Hippocampal formation (tissue), 2 donors: ENCODE results near the gene MOB2.
"Not testable (repeated sequence)": the region's sequence is repeated elsewhere in the genome, so short reads cannot be mapped to it uniquely, and the experiment has no call there.

Experiments
- DNase-seq, 2 donors: peaks; one replicate each; lab custom pipeline; 2025; lab: John Stamatoyannopoulos, UW

The MOB2 gene

GRCh38 chr11:1517117-1518005 lies 30.8 kb upstream of the MOB2 start:
- DNase-seq, result no peak

- no peak for DNase-seq
Observed at GRCh38 chr11:1516273-1517067, 29.9 kb upstream of the MOB2 start.

DNA sequence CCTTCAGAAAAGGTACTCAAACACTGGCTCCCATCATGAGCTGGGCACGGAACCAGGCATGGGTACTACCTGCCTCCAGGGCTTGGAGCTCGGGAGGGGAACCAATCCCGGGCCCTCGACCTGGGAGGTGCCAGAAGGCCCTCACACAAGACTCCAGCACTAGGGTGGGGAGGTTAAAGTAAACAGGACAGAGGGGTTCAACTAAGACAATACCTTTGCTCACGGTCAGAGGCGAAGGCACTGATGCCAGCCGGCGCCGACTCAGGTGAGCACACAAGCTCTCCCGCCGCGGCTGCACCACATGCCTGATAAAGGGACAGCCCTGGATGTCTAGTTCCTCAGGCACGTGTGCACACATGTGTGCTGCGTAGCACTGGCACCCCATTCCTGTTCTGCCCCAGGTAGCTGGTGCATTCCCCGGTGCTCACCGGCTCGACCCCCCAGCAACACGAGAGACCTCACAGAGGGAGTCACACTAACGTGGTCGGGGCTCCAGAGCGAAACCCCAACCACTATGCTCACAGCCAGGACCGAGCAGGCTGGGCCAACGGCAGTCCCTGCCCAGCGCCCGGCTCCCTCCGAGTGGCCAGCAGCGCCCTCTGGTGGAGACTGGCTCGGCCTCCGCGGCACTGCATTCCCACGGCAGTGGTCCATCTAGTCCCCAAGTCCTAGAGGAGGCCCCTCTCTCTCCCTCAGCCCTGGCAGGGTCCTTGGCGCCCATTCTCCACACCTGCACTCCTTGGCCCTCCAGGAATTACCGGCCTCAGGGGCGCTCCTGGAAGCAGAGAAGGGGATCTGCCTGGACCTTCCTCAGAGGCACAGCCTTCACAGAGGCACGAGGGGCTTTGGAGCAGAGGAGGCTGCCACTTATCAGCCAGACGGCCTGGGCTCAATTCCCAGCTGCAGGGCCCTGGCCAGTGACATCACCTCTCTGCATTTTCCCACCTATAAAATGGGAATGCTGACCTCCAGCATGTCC lies 28.8 kb upstream of the MOB2 start:
- DNase-seq, result peak; percentile 60 to 70

DNA sequence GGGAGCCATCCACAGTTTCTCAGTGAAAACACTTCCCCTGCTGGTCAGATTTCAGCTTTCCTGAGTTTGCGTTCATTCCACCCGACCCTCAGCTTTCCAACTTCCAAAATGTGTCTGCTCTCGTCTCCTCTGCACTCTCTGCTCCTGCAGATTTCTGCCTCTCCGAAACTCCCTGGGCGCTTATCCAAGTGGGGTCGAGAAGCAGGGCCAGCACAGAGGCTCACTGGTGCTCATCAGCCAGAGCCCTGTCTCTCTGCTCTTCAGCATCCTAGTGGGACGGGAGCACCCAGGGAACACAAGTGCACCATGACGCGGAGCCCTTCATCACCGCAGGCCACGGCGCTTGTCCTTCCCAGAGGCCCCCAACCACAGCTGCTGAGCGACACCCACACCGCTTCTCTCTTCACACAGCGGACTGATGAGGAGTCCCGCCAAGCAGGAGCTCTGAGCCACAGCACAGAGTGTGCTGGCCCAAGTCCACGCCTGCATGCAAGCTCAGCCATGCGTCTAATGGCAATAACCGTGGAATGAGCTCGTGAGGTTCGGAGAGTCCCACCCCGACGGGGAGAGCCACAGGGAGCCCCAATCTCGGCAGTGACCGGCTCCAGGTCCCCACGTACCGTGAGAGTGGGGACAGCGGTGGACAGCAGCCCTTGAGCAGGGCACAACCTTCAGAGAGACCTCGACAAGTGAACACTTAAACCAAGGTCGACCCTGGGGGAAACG lies 27.9 kb upstream of the MOB2 start:
- no peak for DNase-seq

GRCh38 chr11:1513326-1514296 lies 27.0 kb upstream of the MOB2 start:
- no peak for DNase-seq

GRCh38 chr11:1512531-1513258 lies 26.1 kb upstream of the MOB2 start:
- DNase-seq, result not testable (repeated sequence)

DNA sequence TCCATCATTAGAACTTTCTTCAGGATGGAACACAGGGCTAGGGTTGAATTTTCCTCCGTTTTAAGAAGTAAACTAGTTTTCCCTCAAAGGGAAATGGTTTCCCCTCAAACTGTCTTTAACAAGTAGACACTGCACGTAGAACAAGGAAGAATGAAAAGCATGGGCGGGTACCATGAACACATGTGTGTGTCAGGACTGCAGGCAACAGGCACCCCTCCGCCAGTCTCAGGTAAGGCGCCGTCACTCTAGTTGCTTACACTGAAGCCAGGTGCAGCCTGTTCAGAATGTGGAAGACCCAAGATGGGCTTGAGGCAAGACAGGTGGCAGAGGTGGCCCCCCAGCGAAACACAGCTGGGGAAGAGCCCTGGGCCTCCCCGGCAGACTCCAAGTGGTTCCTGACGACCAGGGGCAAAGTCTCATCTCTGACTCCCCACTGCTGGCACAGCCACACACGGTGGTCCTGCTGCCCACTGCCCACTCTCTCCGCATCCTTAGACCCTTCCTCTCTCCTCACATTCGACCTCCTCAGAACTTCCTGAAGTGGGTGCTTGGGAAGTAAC lies 25.4 kb upstream of the MOB2 start:
- DNase-seq, result no peak

DNA sequence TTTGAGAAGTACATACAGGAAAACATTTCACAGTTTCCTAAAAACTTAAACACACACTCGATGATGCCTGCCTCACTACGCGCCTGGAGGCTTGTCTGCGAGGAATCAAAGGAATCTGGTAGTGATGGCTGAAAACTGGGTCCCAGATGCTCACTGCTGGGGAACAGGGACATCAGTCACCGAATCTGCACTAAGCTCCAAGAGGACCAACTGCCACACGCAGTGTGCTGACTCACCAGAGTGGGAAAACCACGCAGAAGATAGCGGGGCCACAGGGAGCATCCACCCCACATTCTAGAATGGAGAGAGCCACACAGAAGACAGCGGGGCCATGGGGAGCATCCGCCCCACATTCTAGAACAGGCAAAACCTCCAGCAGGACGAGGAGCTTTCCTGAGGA lies 24.3 kb upstream of the MOB2 start:
- no peak for DNase-seq

GRCh38 chr11:1510351-1510750 lies 23.8 kb upstream of the MOB2 start:
- DNase-seq, result not testable (repeated sequence)

GRCh38 chr11:1509626-1510255 lies 23.2 kb upstream of the MOB2 start:
- no peak for DNase-seq

GRCh38 chr11:1508986-1509385 lies 22.4 kb upstream of the MOB2 start:
- DNase-seq, result no peak

GRCh38 chr11:1508491-1508891 lies 21.9 kb upstream of the MOB2 start:
- DNase-seq, result no peak

GRCh38 chr11:1507381-1508140 lies 21.0 kb upstream of the MOB2 start:
- DNase-seq, result no peak

GRCh38 chr11:1506981-1507380 lies 20.4 kb upstream of the MOB2 start:
- no peak for DNase-seq

DNA sequence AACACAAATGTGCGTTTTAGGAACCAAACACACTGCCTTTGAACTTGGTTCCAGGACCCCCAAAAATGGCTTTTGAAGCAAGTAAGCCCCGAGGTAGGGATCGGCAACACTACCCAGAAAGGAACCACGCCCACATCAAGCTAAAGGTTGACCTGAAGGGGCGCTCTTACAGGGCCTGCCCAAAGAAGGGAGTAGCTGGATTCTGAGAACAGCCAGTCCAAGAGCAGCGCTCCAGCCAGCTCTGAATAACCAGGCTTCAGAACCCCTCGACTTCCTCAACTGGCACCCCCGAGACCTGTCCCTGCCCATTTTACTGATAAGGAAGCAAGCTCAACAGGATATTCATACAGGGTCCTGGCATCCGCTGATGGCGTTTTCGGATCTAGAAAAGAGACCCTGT lies 18.9 kb upstream of the MOB2 start:
- no peak for DNase-seq

- no peak for DNase-seq
Observed at GRCh38 chr11:1504581-1505290, 18.2 kb upstream of the MOB2 start.

- DNase-seq, result no peak
Observed at GRCh38 chr11:1504138-1504537, 17.6 kb upstream of the MOB2 start.
